Measurements from ENCODE around the gene TMED3.

The TMED3 gene

DNA sequence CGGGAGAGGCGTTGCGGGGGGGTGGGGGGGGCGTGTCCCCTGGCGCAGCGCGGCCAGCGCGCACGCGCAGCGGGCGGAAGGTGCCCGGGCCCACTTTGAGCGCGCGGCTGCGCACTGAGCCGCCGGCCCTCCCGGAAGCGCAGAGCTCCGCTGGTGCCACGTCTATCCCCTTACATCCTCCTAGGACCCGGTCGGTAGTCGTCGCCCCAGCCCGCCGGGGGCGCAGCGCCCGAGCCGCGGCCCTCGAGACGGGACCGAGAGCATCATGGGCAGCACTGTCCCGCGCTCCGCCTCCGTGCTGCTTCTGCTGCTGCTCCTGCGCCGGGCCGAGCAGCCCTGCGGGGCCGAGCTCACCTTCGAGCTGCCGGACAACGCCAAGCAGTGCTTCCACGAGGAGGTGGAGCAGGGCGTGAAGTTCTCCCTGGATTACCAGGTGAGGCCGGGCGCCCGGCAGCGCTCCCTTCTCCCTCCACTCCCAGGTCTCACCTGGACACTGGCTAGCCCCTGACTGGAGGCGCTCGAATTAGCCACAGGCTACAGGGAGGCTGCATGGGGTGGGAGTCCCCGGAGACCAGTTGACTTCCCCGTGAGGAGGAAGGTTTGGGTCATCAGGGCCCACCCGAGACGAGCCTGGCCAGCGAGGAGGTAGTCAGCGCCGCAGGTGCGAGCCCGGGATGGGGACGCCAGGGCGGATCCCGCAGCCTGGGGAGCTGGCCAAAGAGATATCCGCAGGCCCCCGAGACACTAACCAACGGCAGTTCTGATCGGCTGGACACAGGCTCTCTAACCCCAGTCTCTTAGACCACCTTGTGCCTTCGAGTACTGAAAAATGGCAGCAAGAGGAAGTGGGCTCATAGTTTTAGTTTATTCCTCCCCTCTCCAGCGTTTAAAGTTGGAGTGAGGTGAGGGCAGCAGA, at the start of gene TMED3:
Gene TMED3, plus strand, starts transcription at position 128 of the 916 bp plus-strand sequence. Its CDS starts 138 bp downstream, at position 266.
- peak; percentile 59 for DNase-seq

DNA sequence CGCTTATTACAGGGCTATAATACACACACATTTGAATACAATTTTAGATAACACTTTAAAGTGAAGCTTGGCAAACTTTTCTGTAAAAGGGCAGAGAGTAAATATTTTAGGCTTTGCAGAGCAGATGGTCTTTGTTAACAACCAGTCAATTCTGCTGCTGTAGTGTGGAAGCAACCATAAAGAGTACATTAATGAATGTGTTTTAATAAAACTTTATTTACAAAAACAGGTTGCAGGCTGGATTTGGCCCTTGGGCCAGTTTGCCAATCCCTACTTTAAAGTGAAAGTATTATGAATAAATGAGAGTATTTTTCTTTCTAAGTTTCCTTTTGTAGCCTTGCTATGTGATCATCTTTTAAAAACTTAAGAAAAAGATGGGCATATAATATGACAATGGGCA, 49.1 kb upstream of the TMED3 start:
- no peak for DNase-seq

DNA sequence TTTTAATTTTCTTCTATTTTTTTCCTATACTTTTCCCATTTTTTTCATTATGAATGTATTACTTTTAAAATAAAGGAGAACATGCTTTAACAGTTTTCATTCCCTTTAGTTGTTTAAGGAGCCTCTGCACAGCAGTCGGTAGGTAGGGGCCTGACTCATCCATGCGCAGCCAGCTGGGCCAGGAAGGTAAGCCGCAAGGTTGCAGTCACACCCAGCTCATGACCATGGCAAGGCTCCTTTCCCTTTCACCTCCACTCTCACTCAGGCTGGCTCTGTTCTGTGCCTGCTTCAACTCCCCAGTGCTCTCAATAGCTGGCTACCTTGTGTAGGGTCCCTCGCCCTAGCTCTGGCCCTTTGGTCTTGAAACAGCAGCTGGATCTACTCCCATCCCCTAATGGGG, 45.7 kb upstream of the TMED3 start:
- DNase-seq: no peak

DNA sequence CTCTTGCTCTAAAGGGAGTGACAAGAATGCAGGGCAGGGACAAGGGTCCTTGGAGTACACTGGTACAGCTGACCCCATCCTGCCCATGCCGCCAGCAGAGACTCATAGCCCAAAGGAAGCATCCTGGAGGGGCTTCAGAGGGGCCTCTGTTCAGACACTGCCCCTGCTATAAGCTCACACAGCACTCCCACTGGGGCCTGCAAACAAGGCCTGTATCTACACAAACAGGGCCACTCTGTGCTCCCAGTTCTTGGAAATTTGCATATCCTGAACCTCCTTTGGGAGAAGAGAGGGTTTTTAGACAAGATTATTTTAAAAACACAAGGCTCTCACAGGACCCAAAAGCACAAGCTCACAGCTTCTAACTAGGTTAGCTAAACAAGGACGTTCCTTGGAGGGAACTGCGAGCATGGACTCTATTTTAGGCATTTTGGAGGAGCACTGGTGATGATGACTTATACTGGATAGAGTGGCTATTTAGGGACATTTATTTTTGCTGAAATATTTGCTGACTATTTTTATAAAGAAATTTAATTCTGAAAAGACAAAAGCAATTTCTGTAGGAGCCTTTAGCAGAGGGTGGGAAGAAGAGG, 44.8 kb upstream of the TMED3 start:
- no peak for DNase-seq

DNA sequence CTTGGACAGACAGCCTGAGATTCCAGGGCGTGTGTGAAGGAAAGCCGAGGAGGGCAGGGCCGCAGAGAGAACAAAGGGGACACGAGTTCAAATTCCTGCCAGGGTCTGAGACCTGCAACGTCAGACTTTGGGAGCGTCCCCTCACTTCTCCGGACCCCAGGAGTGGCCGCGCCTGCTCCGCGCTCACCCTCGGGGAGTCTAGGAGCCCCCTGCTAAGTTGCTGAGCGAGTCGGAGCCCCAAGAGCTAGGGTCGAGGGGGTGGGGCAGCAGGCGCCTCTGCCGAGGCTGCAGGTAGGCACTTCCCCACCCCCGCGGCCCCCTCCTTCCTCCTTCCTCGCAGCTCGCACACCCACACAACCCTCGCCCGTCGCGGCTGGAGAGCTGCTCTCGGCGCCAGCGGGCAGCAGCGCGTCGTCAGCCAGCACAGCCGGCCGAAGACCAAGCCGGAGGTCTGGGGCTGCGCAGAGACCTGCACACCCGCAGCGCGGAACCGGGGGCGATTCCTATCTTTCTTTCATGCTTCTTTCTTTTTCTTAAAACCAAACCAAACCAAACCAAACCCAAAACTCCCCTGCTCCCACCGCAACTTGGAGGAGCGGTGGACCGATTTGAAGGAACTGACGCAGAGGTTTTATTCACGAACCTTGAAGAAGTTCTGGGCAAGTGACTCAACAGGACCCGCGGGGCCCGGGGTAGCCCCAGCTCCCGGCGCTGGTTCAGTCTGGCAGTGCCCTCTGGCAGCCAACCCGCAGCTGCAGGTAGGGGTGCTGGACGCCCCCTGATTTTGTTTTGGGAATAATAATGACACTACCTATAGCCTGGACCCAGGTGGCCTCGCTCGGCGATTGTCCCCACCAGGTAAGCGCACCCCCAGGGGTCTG, 28.3 kb upstream of the TMED3 start, which contains the start of gene ANKRD34C:
Gene ANKRD34C, plus strand, starts transcription at position 352 of the 881 bp plus-strand sequence. CDS start 10,563 bp downstream, outside the sequence.
- no peak for DNase-seq

DNA sequence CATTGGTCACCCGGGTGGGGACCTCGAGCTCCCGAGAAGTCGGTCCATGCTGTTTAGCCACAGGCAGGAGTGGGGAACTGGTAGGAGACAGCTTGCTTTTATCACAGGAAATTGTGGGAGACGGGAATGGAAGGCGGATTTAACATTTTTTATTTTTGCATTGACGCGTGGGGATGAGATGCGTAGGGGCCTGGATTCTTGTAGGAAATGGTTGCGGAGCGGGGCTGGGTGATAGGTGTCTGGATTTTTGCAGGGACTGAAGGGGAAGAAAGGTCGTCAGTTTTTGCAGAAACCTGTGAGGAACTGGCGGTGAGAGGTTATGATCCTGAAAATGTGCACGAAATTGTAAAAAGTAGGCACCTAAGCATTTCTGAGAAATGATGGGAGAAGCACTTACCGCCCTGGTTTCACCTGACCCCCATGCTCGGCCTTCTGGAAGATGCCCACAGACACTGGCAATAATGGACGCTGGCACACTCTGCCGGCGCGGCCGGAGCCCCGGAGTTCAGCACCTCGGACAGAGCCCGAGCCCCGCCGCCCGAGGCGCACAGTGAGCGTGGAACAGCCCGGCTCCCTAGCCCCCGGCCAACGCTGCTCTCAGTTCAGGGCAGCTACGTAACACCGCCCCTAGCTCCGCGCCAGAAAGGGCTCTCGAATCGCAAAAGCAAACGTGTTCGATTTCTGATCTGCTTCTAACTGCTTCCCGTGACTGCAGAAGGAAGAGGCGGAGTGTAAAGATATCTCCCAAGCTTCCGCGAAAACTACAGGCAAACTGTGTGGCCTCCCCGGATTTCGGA, 27.5 kb upstream of the TMED3 start:
- DNase-seq: peak; percentile 4

DNA sequence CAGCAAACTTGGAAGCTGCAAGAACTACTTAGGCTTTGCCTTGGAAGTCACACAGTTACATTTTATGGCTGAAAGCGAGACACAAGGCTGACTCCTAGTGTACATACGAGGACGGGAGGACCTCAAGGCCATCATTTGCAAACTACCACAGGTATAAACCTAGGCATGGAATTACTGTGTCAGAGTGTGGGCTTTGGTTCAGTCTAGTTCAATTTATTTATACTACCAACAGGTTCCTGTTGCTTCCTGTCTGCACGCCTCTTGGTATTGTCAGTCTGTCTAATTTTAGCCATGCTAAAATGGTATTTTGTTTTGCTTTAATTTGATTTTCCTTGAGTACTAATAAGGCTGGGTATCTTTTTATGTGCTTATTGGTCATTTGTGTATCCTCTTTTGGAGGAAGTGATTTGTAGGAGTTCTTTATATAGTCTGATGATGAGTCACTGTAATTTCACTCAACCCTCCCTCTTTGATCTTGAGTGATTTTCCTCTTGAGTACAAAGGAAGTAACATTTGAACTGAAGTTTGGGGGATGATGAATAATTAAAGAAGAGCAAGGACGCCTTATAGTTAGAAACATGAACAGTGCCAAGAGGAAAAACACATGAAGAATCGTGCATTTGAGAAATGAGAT, 20.2 kb upstream of the TMED3 start:
- DNase-seq: no peak

DNA sequence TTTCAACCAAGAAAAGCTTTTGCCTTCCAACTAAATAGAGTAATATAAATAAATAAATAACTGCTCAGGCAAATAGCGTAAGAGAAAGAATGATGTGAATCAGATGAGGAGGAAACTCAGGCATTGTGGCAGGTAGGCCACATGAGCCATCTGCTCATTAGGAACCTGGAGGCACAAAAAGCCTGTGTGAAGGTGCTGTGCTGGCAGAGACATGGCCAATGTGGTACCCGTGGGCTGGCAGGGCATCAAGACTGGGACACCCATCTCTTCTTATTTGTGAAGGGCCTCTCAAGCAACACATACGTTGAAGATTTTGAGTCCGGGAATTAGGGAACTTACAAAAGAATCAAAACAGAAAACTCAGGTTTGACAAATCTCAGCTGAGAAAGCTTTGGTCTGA, 18.9 kb upstream of the TMED3 start:
- no peak for DNase-seq

DNA sequence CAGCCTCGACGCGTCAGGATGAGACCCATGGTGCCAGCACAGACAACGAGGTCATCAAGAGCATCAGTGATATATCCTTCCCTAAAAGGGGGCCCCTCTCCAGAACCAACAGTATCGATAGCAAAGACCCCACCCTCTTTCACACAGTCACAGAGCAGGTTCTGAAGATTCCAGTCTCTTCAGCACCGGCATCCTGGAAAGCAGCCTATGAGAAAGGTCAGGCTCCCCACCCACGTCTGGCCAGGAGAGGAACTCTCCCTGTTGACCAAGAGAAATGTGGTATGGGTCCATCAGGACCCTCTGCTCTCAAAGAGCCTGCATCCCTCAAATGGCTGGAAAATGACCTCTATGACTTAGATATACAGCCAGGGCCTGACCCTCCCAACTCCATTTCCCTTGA, 16.8 kb upstream of the TMED3 start:
- DNase-seq: no peak

DNA sequence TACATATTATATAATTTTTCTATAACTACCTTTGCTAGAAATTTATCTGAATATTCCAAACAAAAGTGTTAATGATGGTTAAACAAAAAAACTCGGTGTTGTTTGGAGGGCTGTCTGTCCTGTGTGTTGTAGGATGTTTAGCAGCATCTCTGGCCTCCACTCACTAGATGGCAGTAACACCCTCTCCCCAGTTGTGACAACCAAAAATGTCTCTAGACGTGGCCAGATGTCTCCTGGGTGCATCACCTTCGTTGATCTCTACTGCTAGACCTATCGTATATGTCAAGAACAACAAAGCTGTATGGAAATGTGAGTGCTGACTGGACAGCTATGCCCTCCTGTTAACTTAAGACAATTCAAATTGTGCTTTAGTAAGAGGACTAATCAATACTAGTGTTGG, 14.3 kb upstream of the TMED3 start:
- no peak for DNase-seq

DNA sequence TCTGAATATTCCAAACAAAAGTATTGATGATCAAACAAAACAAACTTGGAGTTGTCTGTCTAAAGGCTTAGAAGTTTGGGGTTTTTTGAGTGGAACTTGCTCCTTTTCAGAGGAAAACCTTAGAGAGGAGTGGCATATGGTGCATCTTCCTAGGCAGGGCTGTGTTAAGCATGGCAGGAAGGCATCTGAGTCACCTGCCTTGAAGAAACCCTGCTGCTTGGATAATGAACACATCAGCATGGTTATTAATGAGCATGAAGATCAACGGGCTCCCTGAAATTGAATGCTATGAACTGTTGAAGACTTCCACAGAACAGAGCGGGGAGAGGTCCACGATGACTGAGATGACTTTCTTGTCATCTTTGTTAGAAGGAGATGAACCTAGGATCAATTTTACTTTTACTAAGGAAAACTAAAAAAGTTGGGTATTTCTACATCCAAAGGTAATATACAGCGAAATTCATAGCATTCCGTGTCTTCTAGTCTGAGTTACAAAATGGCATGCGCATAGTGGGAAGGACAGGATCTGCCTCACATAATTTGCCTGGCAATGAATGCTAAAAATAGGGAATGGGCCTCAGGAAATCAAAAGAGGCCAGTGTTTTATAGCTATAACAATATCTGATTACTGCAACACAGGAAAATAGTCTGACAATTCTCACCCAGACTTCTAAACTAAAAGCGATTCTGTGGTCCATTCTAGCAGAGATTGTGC, 11.6 kb upstream of the TMED3 start:
- DNase-seq: no peak

DNA sequence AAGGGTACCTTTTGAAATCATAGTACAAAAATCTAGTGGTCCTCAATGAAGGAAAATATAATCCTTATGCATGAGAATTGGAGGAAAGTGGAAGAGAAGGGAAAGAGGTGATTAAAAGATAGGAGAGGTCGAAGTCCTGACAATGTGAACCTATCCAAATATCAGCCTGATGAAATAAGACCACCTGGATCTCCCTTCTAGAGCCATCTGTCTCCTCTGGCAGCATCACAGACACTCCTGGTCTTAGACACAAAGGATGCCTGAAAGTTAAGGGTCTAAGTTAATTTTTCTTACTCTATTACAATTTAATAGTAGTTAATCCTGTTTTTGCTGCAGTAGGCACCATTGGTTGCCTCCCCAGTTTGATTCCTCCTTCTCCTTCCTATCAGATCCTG, 11.1 kb upstream of the TMED3 start:
- no peak for DNase-seq

DNA sequence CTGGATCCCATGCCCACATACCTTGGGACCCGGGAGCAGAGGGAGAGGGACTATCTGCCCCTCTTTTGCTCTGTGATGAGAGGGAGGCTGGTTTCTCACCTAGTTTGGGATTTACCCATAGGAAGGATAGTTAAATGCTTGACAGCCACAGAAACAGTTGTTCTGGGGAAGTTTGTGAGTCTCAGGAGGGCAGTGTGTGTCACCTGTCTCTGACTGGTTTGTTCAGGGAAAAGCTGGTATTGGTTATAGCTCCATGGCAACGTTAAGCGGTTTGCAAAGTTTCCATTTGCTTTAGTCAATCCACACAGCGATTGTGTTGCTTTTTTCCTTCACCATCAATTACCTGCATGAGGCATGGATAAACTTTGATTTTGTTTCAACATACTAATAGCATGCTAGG, 3.7 kb upstream of the TMED3 start:
- DNase-seq: no peak

DNA sequence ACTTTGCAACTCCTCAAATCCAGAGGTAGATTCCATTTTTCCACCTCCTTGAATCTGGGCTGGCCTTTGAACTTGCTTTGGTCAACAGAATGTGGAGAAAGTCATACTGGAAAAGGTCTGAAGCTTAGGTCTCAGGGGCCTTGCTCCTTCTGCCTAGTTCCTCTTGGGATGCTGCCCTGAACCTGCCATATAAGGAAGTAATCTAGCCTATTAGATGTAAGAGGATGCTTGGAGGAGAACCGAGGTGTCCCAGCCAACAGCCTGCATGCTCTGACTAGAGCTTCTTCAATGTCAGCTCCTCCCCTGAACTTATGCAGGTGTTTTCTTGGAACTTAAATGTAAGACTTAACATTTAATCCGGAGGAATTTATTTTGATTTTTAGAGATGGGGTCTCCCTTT, 2.0 kb upstream of the TMED3 start:
- DNase-seq: no peak

DNA sequence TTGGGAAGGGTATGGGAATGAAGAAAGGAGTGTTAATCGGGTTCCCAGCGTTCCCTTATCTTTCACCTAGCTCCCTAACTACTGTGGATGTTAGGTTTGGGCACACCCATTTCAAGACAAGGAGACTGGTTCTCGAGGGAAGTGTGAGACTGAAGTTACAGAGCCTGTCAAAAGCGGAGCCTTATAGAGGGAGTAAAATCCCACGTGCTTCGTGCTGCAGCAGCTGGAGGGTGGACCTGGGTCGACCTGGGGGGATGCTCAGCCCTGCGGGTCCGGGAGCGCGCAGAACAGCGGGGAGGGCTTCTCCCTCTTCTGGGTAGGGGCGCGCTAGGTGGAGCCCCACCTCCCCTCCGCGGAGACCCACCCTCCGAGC, 314 bp upstream of the TMED3 start:
- no peak for DNase-seq

DNA sequence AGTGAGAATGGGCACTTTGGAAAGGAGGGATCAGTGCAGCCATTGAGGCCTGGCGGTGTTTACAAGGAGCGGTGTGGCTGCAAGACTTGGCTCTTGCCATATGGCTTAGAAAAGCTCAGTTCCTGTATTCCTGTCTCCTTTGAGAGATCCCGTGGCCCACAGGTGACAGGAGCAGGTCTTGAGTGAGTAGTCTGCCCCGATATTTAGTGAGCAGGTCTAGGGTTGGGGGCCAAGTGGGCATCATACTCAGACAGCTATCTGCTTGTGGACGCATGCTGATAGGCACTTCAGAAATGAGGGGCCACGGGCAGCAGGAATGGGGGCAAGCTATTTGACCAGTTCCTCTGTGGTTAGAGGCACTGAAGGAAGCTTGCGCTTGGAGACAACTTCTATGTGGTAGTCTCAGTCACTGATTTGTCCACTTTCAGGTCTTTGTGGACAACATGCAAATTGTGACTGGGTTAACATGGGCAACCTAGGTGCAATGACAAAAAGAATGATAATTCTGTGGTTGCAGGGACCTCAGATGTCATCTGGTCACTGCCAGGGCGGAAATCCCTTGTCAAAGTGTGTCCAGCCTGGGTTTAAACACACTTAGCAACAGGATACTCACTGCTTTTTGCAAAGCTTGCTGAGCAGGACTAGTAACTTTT, 1.1 kb downstream of the TMED3 start:
- no peak for DNase-seq

DNA sequence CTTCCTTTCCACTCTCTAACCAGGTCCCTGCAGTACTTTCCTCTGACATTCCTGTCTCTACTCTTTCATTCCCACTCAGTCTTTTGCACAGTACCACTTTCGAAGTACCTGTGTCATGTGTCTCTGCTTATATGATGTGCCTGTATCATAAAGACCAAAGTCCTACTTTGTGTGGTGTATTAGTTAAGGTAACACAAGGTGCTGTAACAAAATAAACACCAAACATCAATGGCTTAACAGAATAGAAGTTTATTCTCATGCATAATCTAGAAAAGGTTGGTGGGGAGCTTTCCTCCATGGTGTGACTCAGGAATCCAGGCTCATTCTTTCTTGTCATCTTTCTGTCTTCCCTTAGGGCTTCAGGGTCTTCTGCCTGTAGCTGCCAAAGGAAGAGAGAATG, 3.3 kb downstream of the TMED3 start:
- no peak for DNase-seq

DNA sequence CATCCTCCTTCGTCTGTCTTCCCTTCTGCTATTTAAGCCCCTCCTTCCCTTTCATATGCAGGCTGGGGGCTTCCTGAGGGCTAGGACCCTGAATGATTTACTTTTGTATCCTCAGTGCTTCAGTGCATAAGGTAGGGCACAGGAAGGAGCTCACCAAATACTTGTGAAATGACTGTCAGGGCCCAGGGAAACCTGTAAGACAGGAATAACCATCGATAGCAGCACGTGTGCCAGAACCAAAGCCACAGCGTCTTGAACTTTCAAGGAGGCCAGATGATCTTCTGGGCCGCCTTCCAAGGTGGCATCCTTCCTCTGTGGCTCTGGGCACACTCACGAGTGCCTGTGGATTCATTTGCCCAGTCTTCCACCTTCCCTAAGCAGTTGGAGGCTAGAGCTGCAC, 3.9 kb downstream of the TMED3 start:
- no peak for DNase-seq

DNA sequence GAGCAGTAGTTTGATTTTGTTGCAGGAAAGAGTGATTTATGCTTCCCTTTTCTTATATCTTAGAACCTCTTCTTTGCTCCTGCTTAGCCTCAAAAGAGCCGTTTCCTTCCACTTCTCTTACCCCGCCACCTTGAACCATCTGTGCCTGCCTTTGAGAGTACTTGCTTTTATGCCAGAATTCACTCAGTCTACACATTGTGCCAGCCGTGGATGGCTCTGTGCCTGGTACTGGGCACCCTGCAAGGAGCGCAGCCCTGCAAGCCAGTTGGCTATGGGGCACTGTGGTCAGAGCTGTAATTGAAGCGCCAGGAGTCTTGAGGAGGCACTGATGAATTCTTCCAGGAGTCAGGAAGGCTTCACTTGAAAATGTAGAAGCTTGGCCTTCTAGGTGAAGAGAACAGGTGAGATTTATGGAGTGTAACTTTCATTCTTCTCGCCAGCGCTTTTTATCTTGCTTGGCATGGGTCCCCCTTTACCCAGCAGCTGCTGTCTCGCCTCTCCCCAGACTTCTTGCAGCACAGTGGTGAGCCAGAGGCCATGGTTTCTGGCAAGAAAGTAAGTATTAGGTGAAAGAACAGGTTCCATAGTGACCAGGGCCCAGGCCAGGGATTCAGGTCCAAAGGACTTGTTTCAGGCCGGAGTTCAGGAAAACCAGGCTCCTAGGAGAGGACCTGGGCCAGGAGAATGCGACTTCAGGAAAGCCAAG, 4.9 kb downstream of the TMED3 start:
- DNase-seq: no peak

DNA sequence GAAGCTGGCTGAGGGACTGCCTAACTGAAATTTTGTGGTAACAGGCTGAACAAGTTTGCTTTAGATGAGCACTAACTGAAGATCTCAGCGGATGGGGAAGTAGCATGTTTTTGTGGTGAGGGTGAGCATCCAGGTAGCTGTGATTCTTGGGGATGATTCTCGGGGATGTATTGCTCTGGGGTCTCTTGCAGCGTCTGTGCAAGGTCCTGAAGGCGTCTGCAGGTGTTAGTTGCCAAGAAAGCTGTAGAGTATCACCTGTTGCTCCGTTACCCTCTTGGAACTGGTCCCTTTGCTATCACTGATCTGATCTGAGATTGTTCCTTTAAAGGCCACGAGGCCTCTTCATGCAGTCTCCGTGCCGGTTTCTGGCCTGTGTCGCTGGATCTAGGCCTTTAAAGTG, 6.0 kb downstream of the TMED3 start:
- DNase-seq: no peak

Data from amniotic stem cell (primary cell).